Body of pancreas (tissue), 4 donors: ENCODE measurements around the gene MAGEB2. TPM values are rescaled to one million over a fixed set of nuclear protein-coding genes. Genes with fewer than 3 reads are reported as not detected.

Experiments used
- ATAC-seq: fragments of 150-250 bp; one replicate; pipeline ENCODE4 v1.9.1; 2016
- DNase-seq, 4 donors: peaks; one replicate each; pipeline ENCODE4 v3.0.0-alpha.2; 2019
- H3K27ac ChIP-seq, 4 donors: fragments of 200-600 bp; sonication (generic); 1 replicate in 3 of 4; 2 replicates in 1 of 4; pipeline versions ENCODE4 v1.5.1 to v1.6.1; 2016 to 2019; ENCODE audit warnings: mild to moderate bottlenecking in 1 of 4, mixed read lengths in 1 of 4, moderate library complexity in 1 of 4
- H3K27me3 ChIP-seq, 2 donors: fragments of 200-600 bp; sonication (generic); one replicate each; pipeline ENCODE4 v1.6.0; 2016; ENCODE audit warnings: mild to moderate bottlenecking in 1 of 2
- H3K36me3 ChIP-seq, 2 donors: fragments of 200-600 bp; sonication (generic); replicated peaks in 1 of 2; 2 replicates each; pipeline ENCODE4 v1.5.1; 2016; ENCODE audit warnings: low read depth in 2 of 2; ENCODE audit not compliant: insufficient read depth in 1 of 2
- H3K4me1 ChIP-seq: fragments of 200-600 bp; sonication (generic); one replicate; pipeline ENCODE4 v1.6.0; 2016
- H3K4me3 ChIP-seq, 2 donors: fragments of 200-600 bp; sonication (generic); 1 replicate in 1 of 2; 2 replicates in 1 of 2; pipeline ENCODE4 v1.5.1; 2016 to 2019
- H3K9me3 ChIP-seq, 3 donors: fragments of 200-600 bp; sonication (generic); 1 replicate in 2 of 3; 2 replicates in 1 of 3; pipeline ENCODE4 v1.5.1; 2016
- CTCF ChIP-seq, 7 experiments: fragments of 450-650 bp in 4 of 7; fragments of 200-600 bp in 3 of 7; sonication (generic) in 3 of 7; IDR thresholded peaks; one replicate each; pipeline ENCODE4 v1.5.1; 2016 to 2019; ENCODE audit warnings: antibody characterized with exemption in 7 of 7
- POLR2A ChIP-seq, 3 donors: fragments of 450-650 bp; IDR thresholded peaks; one replicate each; pipeline ENCODE4 v1.6.1; 2016; ENCODE audit warnings: antibody characterized with exemption in 3 of 3, mild to moderate bottlenecking in 2 of 3
- WGBS, 2 donors: methylation state at CpG; one replicate each; pipeline ENCODE4 v1.1.5; 2017; 5-methylcytosine and 5-hydroxymethylcytosine counted together
- intact Hi-C: fragments of 100-400 bp; cut with DNase I; formaldehyde crosslinking; loops from one replicate; pipeline ENCODE4 v1.15.1; 2023
- total RNA-seq, 2 donors: library from RNA; depleted of rRNA; stranded (reverse); fragments of >200 nt; gene quantifications; one replicate each; pipeline ENCODE4 v1.1.0, GENCODE V29; 2016

The MAGEB2 gene
- total RNA-seq, 2 donors from 2014 or later, result not detected

- H3K9me3 ChIP-seq, result no peaks in the 10 kb centered on the region
- no peak overlapping the region for H3K27ac ChIP-seq
- ATAC-seq, result no peak
- TF ChIP-seq CTCF (IDR thresholded peaks at IDR 0.05) (no peak), POLR2A (IDR thresholded peaks at IDR 0.05) (no peak)
- no peak for DNase-seq
- H3K4me3 ChIP-seq, result no peak overlapping the region
- H3K27me3 ChIP-seq, result no peaks in the 10 kb centered on the region
- intact Hi-C loops, result no loop called here
- no peaks in the 10 kb centered on the region for H3K4me1 ChIP-seq
- 37% methylated on average over 2 of the region's 2 CpGs; no CpG with 5 or more reads in 1 of the 2 donors for WGBS, 2 donors
- no peaks in the 10 kb centered on the region for H3K36me3 ChIP-seq
These were observed 9.2 kb downstream of the MAGEB2 start for GRCh38 chrX:30224536-30224935.

GRCh38 chrX:30228526-30228925 lies 13.2 kb downstream of the MAGEB2 start:
- WGBS, 2 donors, result 13 to 40% methylated on average over 1 of the region's 1 CpG
- DNase-seq (no peak), ATAC-seq (no peak)
- intact Hi-C loops, result no loop called here
- Histone ChIP-seq H3K9me3 (no peaks in the 10 kb centered on the region), H3K4me1 (no peaks in the 10 kb centered on the region), H3K27me3 (no peaks in the 10 kb centered on the region), H3K4me3 (no peak overlapping the region), H3K27ac (no peak overlapping the region), H3K36me3 (no peaks in the 10 kb centered on the region)
- no peak for TF ChIP-seq POLR2A (IDR thresholded peaks at IDR 0.05)
- TF ChIP-seq CTCF (IDR thresholded peaks at IDR 0.05), result no peak

- no peaks in the 10 kb centered on the region for H3K27me3 ChIP-seq
- H3K4me3 ChIP-seq, result no peak within 1 kb of the TSS
- no peak within 1 kb of the TSS for H3K27ac ChIP-seq
- 63% methylated on average over 4 of the region's 4 CpGs; no CpG with 5 or more reads in 1 of the 2 donors for WGBS, 2 donors
- TF ChIP-seq POLR2A (IDR thresholded peaks at IDR 0.05) (no peak), CTCF (IDR thresholded peaks at IDR 0.05) (no peak)
- intact Hi-C loops, result no loop called here
- DNase-seq (no peak), ATAC-seq (no peak)
- no peaks in the 10 kb centered on the region for H3K36me3 ChIP-seq
- H3K4me1 ChIP-seq, result no peaks in the 10 kb centered on the region
- H3K9me3 ChIP-seq, result no peaks in the 10 kb centered on the region
These were observed 15.0 kb downstream of the MAGEB2 start, which contains the start of gene MAGEB3 for GRCh38 chrX:30230395-30230794. Gene MAGEB3, plus strand, starts transcription at chrX:30230657. Its CDS starts 5,268 bp downstream, at chrX:30235925.

GRCh38 chrX:30241724-30242415 lies 26.5 kb downstream of the MAGEB2 start, which contains the start of gene MAGEB4:
Gene MAGEB4, plus strand, starts transcription at chrX:30242000. Its CDS starts 136 bp downstream, at chrX:30242136.
- ATAC-seq, result no peak
- H3K27ac ChIP-seq, result no peak within 1 kb of the TSS
- TF ChIP-seq POLR2A (IDR thresholded peaks at IDR 0.05) (no peak), CTCF (IDR thresholded peaks at IDR 0.05) (no peak)
- no peaks in the 10 kb centered on the region for H3K36me3 ChIP-seq
- intact Hi-C loops, result no loop called here
- no peaks in the 10 kb centered on the region for H3K4me1 ChIP-seq
- DNase-seq, result no peak
- no peaks in the 10 kb centered on the region for H3K9me3 ChIP-seq
- H3K4me3 ChIP-seq, result no peak within 1 kb of the TSS
- no peaks in the 10 kb centered on the region for H3K27me3 ChIP-seq
- WGBS, 2 donors, result 62 to 82% methylated on average over 4 to 5 of the region's 10 CpGs
